GM12878 (cell line): ENCODE data around the gene ATXN1. TPM values are rescaled to one million over a fixed set of nuclear protein-coding genes. Genes with fewer than 3 reads are reported as not detected.

Experiments
- ATF2 ChIP-seq: IDR thresholded peaks from 2 replicates; pipeline ENCODE4 v1.6.1; 2012; ENCODE audit warnings: low read length, inconsistent platforms
- CBX5 ChIP-seq: sonication (generic); IDR thresholded peaks from 2 replicates; pipeline ENCODE4 v1.6.1; 2016; ENCODE audit warnings: low read depth, moderate library complexity, mild to moderate bottlenecking, inconsistent platforms
- CUX1 ChIP-seq: IDR thresholded peaks from 2 replicates; pipeline ENCODE4 v1.6.1; 2012; ENCODE audit warnings: improper control_type of control experiment, low read depth, low read length; ENCODE audit not compliant: insufficient replicate concordance
- DPF2 ChIP-seq: fragments of 450-650 bp; IDR thresholded peaks from 2 replicates; pipeline ENCODE4 v1.6.1; 2017; ENCODE audit warnings: mild to moderate bottlenecking
- E2F8 ChIP-seq: fragments of 450-650 bp; IDR thresholded peaks from 2 replicates; pipeline ENCODE4 v1.6.1; 2018; ENCODE audit warnings: mild to moderate bottlenecking, low read depth, moderate library complexity; ENCODE audit not compliant: partially characterized antibody
- EED ChIP-seq: sonication (generic); IDR thresholded peaks from 2 replicates; pipeline ENCODE4 v1.6.1; 2016; ENCODE audit warnings: antibody characterized with exemption, low read depth
- HDAC2 ChIP-seq: fragments of 200-600 bp; sonication (generic); IDR thresholded peaks from 2 replicates; pipeline ENCODE4 v1.6.1; 2017
- HSF1 ChIP-seq: fragments of 150-350 bp; IDR thresholded peaks from 2 replicates; pipeline ENCODE4 v1.6.1; 2014; ENCODE audit warnings: mild to moderate bottlenecking, low read depth, low read length
- IRF3 ChIP-seq: fragments of 450-650 bp; IDR thresholded peaks from 2 replicates; pipeline ENCODE4 v1.6.1; 2014; ENCODE audit warnings: mild to moderate bottlenecking
- KDM1A ChIP-seq: fragments of 200-600 bp; sonication (generic); IDR thresholded peaks from 2 replicates; pipeline ENCODE4 v1.6.1; 2016; ENCODE audit warnings: borderline replicate concordance
- MTA2 ChIP-seq: fragments of 450-650 bp; IDR thresholded peaks from 2 replicates; pipeline ENCODE4 v1.6.1; 2016; ENCODE audit warnings: low read depth, mild to moderate bottlenecking, moderate library complexity
- NR2C1 ChIP-seq: fragments of 450-650 bp; IDR thresholded peaks from 2 replicates; pipeline ENCODE4 v1.6.1; 2017; ENCODE audit warnings: antibody characterized with exemption, mild to moderate bottlenecking, moderate library complexity
- RAD21 ChIP-seq: IDR thresholded peaks from 2 replicates; pipeline ENCODE4 v1.6.1; 2011; ENCODE audit warnings: mild to moderate bottlenecking, low read depth, low read length, moderate library complexity; ENCODE audit not compliant: insufficient read depth
- RB1 ChIP-seq: fragments of 450-650 bp; formaldehyde crosslinking; IDR thresholded peaks from 2 replicates; pipeline ENCODE4 v1.6.1; 2017; ENCODE audit warnings: mild to moderate bottlenecking, borderline replicate concordance
- SIN3A ChIP-seq: IDR thresholded peaks from 2 replicates; pipeline ENCODE4 v1.6.1; 2012; ENCODE audit warnings: low read depth, low read length, improper control_type of control experiment
- SUPT20H ChIP-seq: IDR thresholded peaks from 2 replicates; pipeline ENCODE4 v1.6.1; 2011; ENCODE audit warnings: low read depth, mild to moderate bottlenecking, low read length, moderate library complexity, borderline replicate concordance; ENCODE audit not compliant: control insufficient read depth
- YBX1 ChIP-seq: fragments of 450-650 bp; IDR thresholded peaks from 2 replicates; pipeline ENCODE4 v1.6.1; 2016; ENCODE audit warnings: antibody characterized with exemption
- YY1 ChIP-seq: IDR thresholded peaks from 2 replicates; pipeline ENCODE4 v1.6.1; 2011; ENCODE audit warnings: low read depth, mild to moderate bottlenecking, low read length
- polyA plus RNA-seq, 11 experiments: library from polyadenylated mRNA; depleted of rRNA in 4 of 11; unstranded in 6 of 11; stranded (reverse) in 5 of 11; fragments of >200 nt; fragmentation: Nextera tagmentation in 4 of 11; fragmentation: Illumina TruSeq in 1 of 11; extraction: Ambion mirVana in 4 of 11; extraction: Trizol in 1 of 11; gene quantifications; 1 replicate in 1 of 11; 2 replicates in 10 of 11; pipeline versions ENCODE4 v1.2.1 to v1.2.3, GENCODE V29; 2011 to 2016; ENCODE audit warnings: inconsistent platforms in 2 of 11, missing spikeins in 2 of 11, low read depth in 1 of 11
- total RNA-seq, 4 experiments: library from RNA; depleted of rRNA in 3 of 4; stranded (reverse); fragments of >200 nt in 3 of 4; fragmentation: Illumina TruSeq in 1 of 4; extraction: Trizol in 1 of 4; gene quantifications; 2 replicates each; pipeline versions ENCODE4 v1.2.1 to v1.2.3, GENCODE V29; 2013 to 2021

ATXN1 gene
- total and polyA plus RNA-seq, 10 of the 15 experiments (the other 5 are each of a cell fraction or from before 2014, with no cell fraction given) = 12.2 to 51.2 (median 20.5) TPM

GRCh38 chr6:16471222-16471909 is 289.9 kb downstream of the ATXN1 start (continued):
- TF ChIP-seq E2F8 (peak; percentile 17), DPF2 (peak; percentile 64), HDAC2 (no peak), SIN3A (no peak), EED (peak; percentile 78), YY1 (no peak), RAD21 (no peak), HSF1 (no peak), NR2C1 (0 out of 2 replicates have a peak, but pooled peaks have one; percentile 2), RB1 (no peak), CUX1 (no peak), SUPT20H (no peak), IRF3 (no peak), MTA2 (peak; percentile 83), KDM1A (no peak), ATF2 (peak; percentile 56; the same call in 1 of the 2 replicates), CBX5 (no peak), YBX1 (no peak)
